ENCODE data around the gene EBF4.

The EBF4 gene

GRCh38 chr20:2703716-2704475, 11.3 kb downstream of the EBF4 start:
- no peak for DNase-seq

GRCh38 chr20:2705931-2706645, 13.5 kb downstream of the EBF4 start:
- DNase-seq = no peak

GRCh38 chr20:2706688-2707352, 14.2 kb downstream of the EBF4 start:
- no peak for DNase-seq

- DNase-seq = no peak
Observed at GRCh38 chr20:2707353-2708072, 14.9 kb downstream of the EBF4 start.

- no peak for DNase-seq
Observed at GRCh38 chr20:2708073-2708415, 15.5 kb downstream of the EBF4 start.

GRCh38 chr20:2708665-2709064, 16.1 kb downstream of the EBF4 start:
- no peak for DNase-seq

- no peak for DNase-seq
Observed at GRCh38 chr20:2709205-2709981, 16.8 kb downstream of the EBF4 start.

- no peak for DNase-seq
Observed at GRCh38 chr20:2713285-2713684, 20.7 kb downstream of the EBF4 start.

- DNase-seq = no peak
Observed at GRCh38 chr20:2729251-2729713, 36.7 kb downstream of the EBF4 start.

- DNase-seq = no peak
Observed at GRCh38 chr20:2729791-2730190, 37.2 kb downstream of the EBF4 start.

GRCh38 chr20:2734899-2735298, 42.3 kb downstream of the EBF4 start:
- DNase-seq = no peak

- DNase-seq = no peak
Observed at GRCh38 chr20:2736441-2736840, 43.9 kb downstream of the EBF4 start.

- DNase-seq = no peak
Observed at GRCh38 chr20:2738331-2739041, 45.9 kb downstream of the EBF4 start.

- DNase-seq = no peak
Observed at GRCh38 chr20:2739042-2739398, 46.4 kb downstream of the EBF4 start.

- DNase-seq = no peak
Observed at GRCh38 chr20:2740702-2741101, 48.1 kb downstream of the EBF4 start.

GRCh38 chr20:2741463-2741862, 48.9 kb downstream of the EBF4 start:
- no peak for DNase-seq

- no peak for DNase-seq
Observed at GRCh38 chr20:2741881-2742280, 49.3 kb downstream of the EBF4 start.

- no peak for DNase-seq
Observed at GRCh38 chr20:2742431-2742830, 49.9 kb downstream of the EBF4 start.

- DNase-seq = peak; percentile 40
Observed at GRCh38 chr20:2742934-2743559, 50.5 kb downstream of the EBF4 start.

GRCh38 chr20:2745060-2745910, 52.7 kb downstream of the EBF4 start:
- no peak for DNase-seq

All from NCI-H1694 treated with DMSO at 0.1 percent for 48 hours (cell line).